Mesendoderm (in vitro differentiated cells): ENCODE results near the gene ACACA.

Source experiments
- DNase-seq: peaks from one replicate; pipeline ENCODE4 v3.0.0; 2013
- H2AK5ac ChIP-seq: 2 replicates; pipeline ENCODE4 v1.6.1; 2013; ENCODE audit warnings: low read length, inconsistent platforms
- H2BK120ac ChIP-seq: 2 replicates; pipeline ENCODE4 v1.6.1; 2013; ENCODE audit warnings: low read depth, mild to moderate bottlenecking, low read length, moderate library complexity, mixed read lengths
- H2BK15ac ChIP-seq: replicated peaks from 2 replicates; pipeline ENCODE4 v1.6.1; 2013; ENCODE audit warnings: low read depth, mild to moderate bottlenecking, moderate library complexity
- H2BK5ac ChIP-seq: 2 replicates; pipeline ENCODE4 v1.6.1; 2013; ENCODE audit warnings: low read length, inconsistent platforms
- H3K18ac ChIP-seq: 2 replicates; pipeline ENCODE4 v1.6.1; 2013; ENCODE audit warnings: mild to moderate bottlenecking, low read length, mixed read lengths
- H3K23ac ChIP-seq: one replicate; pipeline ENCODE4 v1.6.1; 2013; ENCODE audit warnings: low read length
- H3K27ac ChIP-seq: 2 replicates; pipeline ENCODE4 v1.5.1; 2013; ENCODE audit warnings: low read depth, mild to moderate bottlenecking, inconsistent platforms, low read length, moderate library complexity
- H3K27me3 ChIP-seq: 2 replicates; pipeline ENCODE4 v1.6.1; 2013; ENCODE audit warnings: low read length, control low read depth, mild to moderate bottlenecking, inconsistent platforms; ENCODE audit not compliant: insufficient read depth, poor library complexity
- H3K36me3 ChIP-seq: 2 replicates; pipeline ENCODE4 v1.6.1; 2013; ENCODE audit warnings: low read length, inconsistent platforms; ENCODE audit not compliant: control insufficient read depth, insufficient read depth
- H3K4ac ChIP-seq: one replicate; pipeline ENCODE4 v1.6.1; 2013; ENCODE audit warnings: low read depth, mild to moderate bottlenecking, low read length, moderate library complexity
- H3K4me1 ChIP-seq: 2 replicates; pipeline ENCODE4 v1.6.1; 2013; ENCODE audit warnings: low read depth, low read length, inconsistent platforms; ENCODE audit not compliant: control insufficient read depth
- H3K4me2 ChIP-seq: 2 replicates; pipeline ENCODE4 v1.6.1; 2013; ENCODE audit warnings: low read length
- H3K4me3 ChIP-seq: 2 replicates; pipeline ENCODE4 v1.5.1; 2013; ENCODE audit warnings: mild to moderate bottlenecking, low read length
- H3K56ac ChIP-seq: one replicate; pipeline ENCODE4 v1.6.1; 2013; ENCODE audit warnings: low read length
- H3K79me1 ChIP-seq: 2 replicates; pipeline ENCODE4 v1.6.1; 2013; ENCODE audit warnings: low read length, inconsistent platforms
- H3K79me2 ChIP-seq: 2 replicates; pipeline ENCODE4 v1.6.1; 2013; ENCODE audit warnings: mild to moderate bottlenecking, low read length; ENCODE audit not compliant: control insufficient read depth, insufficient read depth
- H3K9ac ChIP-seq: 2 replicates; pipeline ENCODE4 v1.6.1; 2013; ENCODE audit warnings: low read length, inconsistent platforms
- H4K5ac ChIP-seq: one replicate; pipeline ENCODE4 v1.6.1; 2013; ENCODE audit warnings: low read length
- H4K8ac ChIP-seq: one replicate; pipeline ENCODE4 v1.6.1; 2013; ENCODE audit warnings: low read depth, mild to moderate bottlenecking, control low read depth, low read length, moderate library complexity
- WGBS: extraction: QIAGEN DNeasy Blood & Tissue Kit; methylation state at CpG from one replicate; pipeline ENCODE4 v1.1.7; 2013; ENCODE audit warnings: low lambda C conversion rate, missing lambda C conversion rate; ENCODE audit not compliant: insufficient coverage; ENCODE audit errors: extremely low coverage; 5-methylcytosine and 5-hydroxymethylcytosine counted together

Gene ACACA

GRCh38 chr17:37392024-37392590 lies 14.5 kb downstream of the ACACA start:
- Histone ChIP-seq H3K36me3 (no peaks in the 10 kb centered on the region), H3K4me3 (no peak overlapping the region), H4K8ac (no peak overlapping the region), H3K79me1 (no peaks in the 10 kb centered on the region), H3K18ac (no peak overlapping the region), H3K4ac (no peak overlapping the region), H3K9ac (no peak overlapping the region), H3K4me1 (no peaks in the 10 kb centered on the region), H3K27me3 (no peaks in the 10 kb centered on the region), H3K56ac (no peak overlapping the region), H2BK120ac (no peak overlapping the region), H4K5ac (no peak overlapping the region), H2BK15ac (no peak overlapping the region), H2BK5ac (no peak overlapping the region), H3K79me2 (no peaks in the 10 kb centered on the region), H3K27ac (no peak overlapping the region), H2AK5ac (no peak overlapping the region), H3K4me2 (no peak overlapping the region), H3K23ac (no peak overlapping the region)
- WGBS = no CpG with 5 or more reads among the region's 3 CpGs
- no peak for DNase-seq

GRCh38 chr17:37391146-37391545 lies 15.5 kb downstream of the ACACA start:
- H3K23ac ChIP-seq = no peak overlapping the region
- H2BK120ac ChIP-seq = no peak overlapping the region
- no peak overlapping the region for H3K4me3 ChIP-seq
- no peaks in the 10 kb centered on the region for H3K4me1 ChIP-seq
- no peaks in the 10 kb centered on the region for H3K27me3 ChIP-seq
- no peak overlapping the region for H3K56ac ChIP-seq
- no peak overlapping the region for H3K9ac ChIP-seq
- no peak overlapping the region for H3K4me2 ChIP-seq
- no peak overlapping the region for H3K18ac ChIP-seq
- no peaks in the 10 kb centered on the region for H3K79me1 ChIP-seq
- no peak overlapping the region for H2BK5ac ChIP-seq
- no peak overlapping the region for H4K5ac ChIP-seq
- no peaks in the 10 kb centered on the region for H3K79me2 ChIP-seq
- H4K8ac ChIP-seq = no peak overlapping the region
- H2AK5ac ChIP-seq = no peak overlapping the region
- no peaks in the 10 kb centered on the region for H3K36me3 ChIP-seq
- WGBS = no CpG with 5 or more reads among the region's 6 CpGs
- no peak for DNase-seq
- H2BK15ac ChIP-seq = no peak overlapping the region
- no peak overlapping the region for H3K27ac ChIP-seq
- H3K4ac ChIP-seq = no peak overlapping the region

- H3K27me3 ChIP-seq = no peaks in the 10 kb centered on the region
- no CpG with 5 or more reads among the region's 4 CpGs for WGBS
- no peak overlapping the region for H3K4ac ChIP-seq
- no peak overlapping the region for H2BK5ac ChIP-seq
- no peaks in the 10 kb centered on the region for H3K36me3 ChIP-seq
- no peak overlapping the region for H3K4me3 ChIP-seq
- no peak for DNase-seq
- no peak overlapping the region for H2AK5ac ChIP-seq
- H2BK120ac ChIP-seq = no peak overlapping the region
- no peak overlapping the region for H3K27ac ChIP-seq
- H4K8ac ChIP-seq = no peak overlapping the region
- H3K18ac ChIP-seq = no peak overlapping the region
- no peak overlapping the region for H2BK15ac ChIP-seq
- H3K79me2 ChIP-seq = no peaks in the 10 kb centered on the region
- no peak overlapping the region for H3K23ac ChIP-seq
- no peaks in the 10 kb centered on the region for H3K4me1 ChIP-seq
- no peaks in the 10 kb centered on the region for H3K79me1 ChIP-seq
- no peak overlapping the region for H4K5ac ChIP-seq
- no peak overlapping the region for H3K4me2 ChIP-seq
- H3K56ac ChIP-seq = no peak overlapping the region
- H3K9ac ChIP-seq = no peak overlapping the region
Observed at GRCh38 chr17:37389160-37389559, 17.5 kb downstream of the ACACA start.

DNA sequence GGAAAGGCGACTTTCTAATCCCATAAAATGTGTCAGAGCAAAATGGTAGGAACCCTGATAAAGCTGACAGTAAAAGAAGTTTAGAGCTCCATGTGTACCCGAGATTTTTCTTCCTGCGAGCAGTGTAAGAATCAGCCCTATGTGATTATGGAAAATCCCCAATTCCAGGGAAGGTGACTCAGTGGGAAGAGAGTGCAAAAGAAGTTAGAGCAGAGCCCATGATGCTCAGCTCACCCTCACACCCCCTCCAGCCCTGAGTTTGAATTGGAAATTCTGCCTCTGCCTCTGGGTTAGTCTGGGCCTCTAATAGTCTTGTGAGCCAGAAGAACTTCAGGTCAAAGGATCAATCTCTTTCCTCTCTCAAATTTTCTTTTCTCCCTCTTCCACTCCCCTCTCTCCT lies 18.4 kb downstream of the ACACA start:
- Histone ChIP-seq H2BK5ac (no peak overlapping the region), H3K4me2 (no peak overlapping the region), H3K27ac (no peak overlapping the region), H3K27me3 (no peaks in the 10 kb centered on the region), H4K8ac (no peak overlapping the region), H2BK120ac (no peak overlapping the region), H3K4me3 (no peak overlapping the region), H3K4ac (no peak overlapping the region), H3K18ac (no peak overlapping the region), H3K79me1 (no peaks in the 10 kb centered on the region), H3K4me1 (no peaks in the 10 kb centered on the region), H4K5ac (no peak overlapping the region), H3K23ac (no peak overlapping the region), H2AK5ac (no peak overlapping the region), H3K9ac (no peak overlapping the region), H3K36me3 (no peaks in the 10 kb centered on the region), H3K79me2 (no peaks in the 10 kb centered on the region), H2BK15ac (no peak overlapping the region), H3K56ac (no peak overlapping the region)
- DNase-seq = peak; percentile 14
- WGBS = no CpG with 5 or more reads among the region's 3 CpGs

DNA sequence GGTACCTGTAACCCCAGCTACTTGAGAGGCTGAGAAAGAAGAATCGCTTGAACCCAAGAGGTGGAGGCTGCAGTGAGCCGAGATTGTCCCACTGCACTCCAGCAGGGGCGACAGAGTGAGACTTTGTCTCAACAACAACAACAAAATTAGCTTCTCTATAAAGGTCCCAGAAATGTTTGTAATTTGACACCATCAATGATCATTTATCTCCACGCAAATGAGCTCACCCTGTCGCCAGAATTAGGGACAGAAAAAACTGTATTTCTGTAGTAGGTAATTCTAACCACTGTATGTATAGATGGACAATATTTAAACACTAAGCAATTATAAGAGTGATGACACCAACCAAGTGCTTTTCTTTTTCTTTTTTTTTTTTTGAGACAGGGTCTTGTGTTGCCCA lies 20.2 kb downstream of the ACACA start:
- Histone ChIP-seq H3K23ac (no peak overlapping the region), H4K8ac (no peak overlapping the region), H4K5ac (no peak overlapping the region), H3K4ac (no peak overlapping the region), H3K4me3 (no peak overlapping the region), H3K27me3 (no peaks in the 10 kb centered on the region), H2BK15ac (no peak overlapping the region), H3K27ac (no peak overlapping the region), H3K36me3 (no peaks in the 10 kb centered on the region), H3K79me2 (no peaks in the 10 kb centered on the region), H3K4me1 (no peaks in the 10 kb centered on the region), H2BK5ac (no peak overlapping the region), H2BK120ac (no peak overlapping the region), H2AK5ac (no peak overlapping the region), H3K18ac (no peak overlapping the region), H3K79me1 (no peaks in the 10 kb centered on the region), H3K4me2 (no peak overlapping the region), H3K56ac (no peak overlapping the region), H3K9ac (no peak overlapping the region)
- no peak for DNase-seq
- WGBS = no CpG with 5 or more reads among the region's 5 CpGs

DNA sequence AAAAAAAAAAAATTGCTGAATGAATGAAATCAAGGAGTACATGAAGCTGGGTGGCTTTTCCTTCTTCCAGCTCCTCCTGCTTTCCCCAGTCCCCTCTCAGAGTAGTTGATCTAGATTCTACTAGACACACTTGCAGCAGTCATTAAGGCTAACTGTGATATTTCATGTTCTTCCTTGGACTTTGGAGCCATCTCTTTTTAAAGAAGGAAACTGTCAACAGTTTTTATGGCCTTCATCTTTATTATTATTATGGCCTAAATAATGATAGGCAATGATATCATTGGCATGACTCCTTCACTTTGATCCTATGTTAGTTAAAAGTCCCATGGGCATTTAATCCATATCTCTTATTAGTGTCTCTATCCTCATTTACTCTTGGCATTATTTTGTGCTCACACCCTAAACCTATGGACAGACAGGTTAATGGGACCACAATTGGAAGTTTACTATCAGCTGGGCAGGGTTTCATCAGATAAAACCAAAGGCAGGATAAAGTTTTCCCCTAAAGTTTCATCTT lies 21.1 kb downstream of the ACACA start:
- H3K79me2 ChIP-seq = no peaks in the 10 kb centered on the region
- H3K36me3 ChIP-seq = no peaks in the 10 kb centered on the region
- H3K18ac ChIP-seq = no peak overlapping the region
- H2AK5ac ChIP-seq = no peak overlapping the region
- no peaks in the 10 kb centered on the region for H3K79me1 ChIP-seq
- H3K4me1 ChIP-seq = no peaks in the 10 kb centered on the region
- no peak overlapping the region for H3K9ac ChIP-seq
- no peak overlapping the region for H3K4ac ChIP-seq
- H2BK5ac ChIP-seq = no peak overlapping the region
- H3K27ac ChIP-seq = no peak overlapping the region
- no peak overlapping the region for H2BK15ac ChIP-seq
- no peak overlapping the region for H3K23ac ChIP-seq
- H3K56ac ChIP-seq = no peak overlapping the region
- no peaks in the 10 kb centered on the region for H3K27me3 ChIP-seq
- no peak overlapping the region for H3K4me3 ChIP-seq
- H2BK120ac ChIP-seq = no peak overlapping the region
- no peak overlapping the region for H4K8ac ChIP-seq
- DNase-seq = no peak
- H4K5ac ChIP-seq = no peak overlapping the region
- H3K4me2 ChIP-seq = no peak overlapping the region
